HepG2 (cell line): Measurements from ENCODE around the gene PREX1. TPM values are rescaled to one million over a fixed set of nuclear protein-coding genes. Genes with fewer than 3 reads are reported as not detected.

Experiments used
- ATAC-seq: fragments of 200-7000 bp; cut with Tn5 transposase; 3 replicates; pipeline ENCODE4 v1.9.1; 2020; ENCODE audit warnings: mild to moderate bottlenecking, moderate library complexity
- BruUV-seq: library from RNA; stranded (reverse); fragments of 400-500 nt; replicated peaks from 2 replicates; lab custom pipeline; 2021; lab: Mats Ljungman, UMichigan
- CTCF ChIA-PET: fragments of 300-600 bp; formaldehyde crosslinking; extraction: SDS; loops from one replicate; lab custom pipeline; 2021; ENCODE audit warnings: low total read pairs, inconsistent platforms, low intra/inter-chr PET ratio; lab: Yijun Ruan, JAX
- POLR2A ChIA-PET: fragments of 350-600 bp; sonication (Branson Sonifier 250); formaldehyde crosslinking; loops from one replicate; lab custom pipeline; 2020; ENCODE audit warnings: antibody characterized with exemption, inconsistent platforms; lab: Yijun Ruan, JAX
- DNase-seq: peaks from one replicate; pipeline ENCODE4 v3.0.0-alpha.2; 2015; ENCODE audit warnings: low spot score
- FAIRE-seq: peaks from 3 replicates; lab custom pipeline; 2011; peaks lifted over from hg19 to GRCh38; lab: Jason Lieb, UNC
- H2AFZ ChIP-seq: one replicate; pipeline ENCODE4 v1.6.1; 2011; ENCODE audit warnings: low read length, inconsistent platforms
- H3K27ac ChIP-seq: fragments of 300-600 bp; 3 replicates; pipeline ENCODE4 v1.8.0; 2011; ENCODE audit warnings: mixed run types, mild to moderate bottlenecking, mixed read lengths, low read length, inconsistent platforms; ENCODE audit not compliant: insufficient read depth; ENCODE audit errors: extremely low read length
- H3K27me3 ChIP-seq, 2 experiments: fragments of 200-600 bp in 1 of 2; 2 replicates in 1 of 2; 3 replicates in 1 of 2; pipeline versions ENCODE4 v1.6.0 to v1.8.0; 2011; ENCODE audit warnings: low read length in 2 of 2, mild to moderate bottlenecking in 2 of 2, moderate library complexity in 2 of 2, inconsistent platforms in 1 of 2; ENCODE audit not compliant: insufficient read depth in 2 of 2, control insufficient read depth in 1 of 2
- H3K36me3 ChIP-seq, 2 experiments: fragments of 200-600 bp in 1 of 2; replicated peaks in 1 of 2; 2 replicates in 1 of 2; 3 replicates in 1 of 2; pipeline versions ENCODE4 v1.5.1 to v1.8.0; 2011; ENCODE audit warnings: low read length in 2 of 2, inconsistent platforms in 1 of 2; ENCODE audit not compliant: insufficient read depth in 2 of 2, control insufficient read depth in 1 of 2
- H3K4me1 ChIP-seq: 2 replicates; pipeline ENCODE4 v1.5.1; 2012; ENCODE audit warnings: low read length, inconsistent platforms; ENCODE audit not compliant: insufficient read depth
- H3K4me2 ChIP-seq: 2 replicates; pipeline ENCODE4 v1.6.0; 2011; ENCODE audit warnings: low read depth, low read length, inconsistent platforms
- H3K4me3 ChIP-seq, 3 experiments: fragments of 200-600 bp in 1 of 3; sonication (generic), shearing (Covaris generic) in 1 of 3; replicated peaks in 1 of 3; 2 replicates each; pipeline ENCODE4 v1.5.1; 2011 to 2016; ENCODE audit warnings: low read length in 3 of 3, inconsistent platforms in 2 of 3, low read depth in 2 of 3, mild to moderate bottlenecking in 2 of 3, control low read depth in 1 of 3, mixed read lengths in 1 of 3; ENCODE audit not compliant: insufficient read depth in 1 of 3
- H3K79me2 ChIP-seq: one replicate; pipeline ENCODE4 v1.6.1; 2011; ENCODE audit warnings: low read length, inconsistent platforms; ENCODE audit not compliant: insufficient read depth
- H3K9ac ChIP-seq: 2 replicates; pipeline ENCODE4 v1.6.0; 2011; ENCODE audit warnings: mild to moderate bottlenecking, low read depth, low read length, inconsistent platforms; ENCODE audit not compliant: insufficient read depth
- H3K9me3 ChIP-seq: 2 replicates; pipeline ENCODE4 v1.5.1; 2012; ENCODE audit warnings: mild to moderate bottlenecking, low read length
- H4K20me1 ChIP-seq: 2 replicates; pipeline ENCODE4 v1.6.0; 2011; ENCODE audit warnings: inconsistent platforms, mild to moderate bottlenecking, low read length, moderate library complexity; ENCODE audit not compliant: insufficient read depth
- ETV6 ChIP-seq: sonication (generic); formaldehyde crosslinking; conservative IDR thresholded peaks from 2 replicates; pipeline ENCODE4 v1.4.0; 2020; ENCODE audit warnings: missing genetic modification reagents
- HMGXB4 ChIP-seq, 2 experiments: sonication (generic) in 1 of 2; formaldehyde crosslinking in 1 of 2; IDR thresholded peaks; 2 replicates each; pipeline versions ENCODE4 v1.4.0 to v1.6.1; 2018 to 2020; ENCODE audit warnings: missing genetic modification reagents in 2 of 2, borderline replicate concordance in 1 of 2, low read depth in 1 of 2, mild to moderate bottlenecking in 1 of 2, missing biosample characterization in 1 of 2
- KDM1A ChIP-seq: IDR thresholded peaks from 2 replicates; pipeline ENCODE4 v1.6.1; 2016; ENCODE audit warnings: missing compliant biosample characterization
- NCOA1 ChIP-seq: sonication (generic); formaldehyde crosslinking; IDR thresholded peaks from 2 replicates; pipeline ENCODE4 v1.9.0; 2021; ENCODE audit warnings: missing genetic modification reagents
- NPAS2 ChIP-seq: sonication (generic); formaldehyde crosslinking; IDR thresholded peaks from 2 replicates; pipeline ENCODE4 v1.8.0; 2022; ENCODE audit warnings: mild to moderate bottlenecking, missing genetic modification reagents, borderline replicate concordance
- NR1H2 ChIP-seq: sonication (generic); formaldehyde crosslinking; IDR thresholded peaks from 2 replicates; pipeline ENCODE4 v1.8.1; 2022; ENCODE audit warnings: low read depth, missing genetic modification reagents, borderline replicate concordance
- PPARG ChIP-seq: conservative IDR thresholded peaks from 2 replicates; pipeline ENCODE4 v1.6.1; 2016; ENCODE audit warnings: missing biosample characterization, missing genetic modification reagents
- RAD51 ChIP-seq: fragments of 450-650 bp; IDR thresholded peaks from 2 replicates; pipeline ENCODE4 v1.6.1; 2016; ENCODE audit warnings: borderline replicate concordance
- SP2 ChIP-seq: sonication (generic); formaldehyde crosslinking; IDR thresholded peaks from 2 replicates; pipeline ENCODE4 v1.5.1; 2020; ENCODE audit warnings: mild to moderate bottlenecking, missing genetic modification reagents
- TOE1 ChIP-seq: sonication (generic); formaldehyde crosslinking; IDR thresholded peaks from 2 replicates; pipeline ENCODE4 v1.4.0; 2020; ENCODE audit warnings: mild to moderate bottlenecking, missing genetic modification reagents
- TRIM22 ChIP-seq: fragments of 450-650 bp; IDR thresholded peaks from 2 replicates; pipeline ENCODE4 v1.6.1; 2017
- ZNF136 ChIP-seq: sonication (generic); formaldehyde crosslinking; IDR thresholded peaks from 2 replicates; pipeline ENCODE4 v1.8.1; 2022; ENCODE audit warnings: low read depth, mild to moderate bottlenecking, moderate library complexity, missing genetic modification reagents
- WGBS: methylation state at CpG from one replicate; pipeline ENCODE4 v1.1.6; 2017; ENCODE audit warnings: low lambda C conversion rate; 5-methylcytosine and 5-hydroxymethylcytosine counted together
- in situ Hi-C: cut with HindIII; loops from 2 replicates; pipeline ENCODE4 v1.10.0; 2017; ENCODE audit warnings: low pct_unique_long_range_greater_than_20kb; ENCODE audit not compliant: extremely low pct_ligation_motif_present
- intact Hi-C: fragments of 100-400 bp; cut with micrococcal nuclease; formaldehyde crosslinking; loops from one replicate; pipeline ENCODE4 v1.10.0; 2022; ENCODE audit not compliant: unreplicated experiment
- polyA plus RNA-seq, 8 experiments: library from polyadenylated mRNA; depleted of rRNA in 3 of 8; stranded (reverse) in 7 of 8; unstranded in 1 of 8; fragments of >200 nt; fragmentation: Illumina TruSeq in 4 of 8; extraction: Trizol in 4 of 8; gene quantifications; 2 replicates each; pipeline versions ENCODE4 v1.2.1 to v1.2.3, GENCODE V29; 2011 to 2016; ENCODE audit warnings: low read depth in 4 of 8, missing spikeins in 1 of 8, mixed read lengths in 1 of 8; ENCODE audit not compliant: insufficient read depth in 1 of 8
- total RNA-seq, 5 experiments: library from RNA; depleted of rRNA; stranded (reverse); fragments of >200 nt; fragmentation: Illumina TruSeq; extraction: Trizol; gene quantifications; 2 replicates each; pipeline ENCODE4 v1.2.3, GENCODE V29; 2016; ENCODE audit warnings: low read depth in 1 of 5
- TF ChIP-seq, protein P1 (sequence below), 2 experiments: fragments of 450-650 bp in 1 of 2; sonication (generic) in 1 of 2; formaldehyde crosslinking; IDR thresholded peaks; 2 replicates each; pipeline versions ENCODE4 v1.5.0 to v1.8.0; 2020 to 2022; ENCODE audit warnings: mild to moderate bottlenecking in 1 of 2, missing genetic modification reagents in 1 of 2

PREX1 gene
- total and polyA plus RNA-seq, 2 of the 13 experiments (the other 11 are each of a cell fraction or from before 2014, with no cell fraction given), result 0.02 to 0.04 TPM

DNA sequence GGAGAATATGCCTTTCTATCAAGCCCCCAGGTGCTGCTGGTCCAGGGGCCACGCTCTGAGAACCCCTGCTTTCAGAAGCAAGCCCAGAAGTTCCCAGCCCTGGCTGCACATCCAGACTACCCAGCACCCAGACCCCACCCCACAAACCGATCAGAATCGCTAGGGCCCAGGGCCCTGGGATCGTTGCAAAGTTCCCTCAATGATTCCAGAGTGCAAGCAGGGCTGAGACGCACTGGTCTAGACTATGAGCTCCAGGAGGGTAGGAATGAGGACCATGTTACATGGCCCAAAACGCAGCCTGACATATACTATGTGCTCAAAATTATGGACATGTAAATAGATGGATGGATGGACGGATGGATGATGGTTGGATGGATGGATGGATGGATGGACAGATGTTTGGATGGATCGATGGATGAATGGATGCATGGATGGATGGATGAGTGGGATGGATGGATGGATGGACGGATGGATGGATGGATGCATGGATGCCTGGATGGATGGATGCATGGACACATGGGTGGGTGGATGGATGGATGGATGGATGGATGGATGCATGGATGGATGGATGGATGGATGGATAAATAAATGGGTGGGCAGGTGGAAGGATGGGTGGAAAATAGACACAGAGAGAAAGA lies 194.1 kb downstream of the PREX1 start:
- POLR2A ChIA-PET, result no interaction called here
- Histone ChIP-seq H4K20me1 (no peaks in the 10 kb centered on the region; the same call in 1 of the 2 replicates), H3K4me2 (no peak overlapping the region), H2AFZ (no peak overlapping the region), H3K4me3 (no peak overlapping the region), H3K9me3 (no peaks in the 10 kb centered on the region), H3K36me3 (no peaks in the 10 kb centered on the region), H3K27me3 (peaks cover 1 to 34% of the 10 kb centered on the region in 2 experiments), H3K27ac (no peak overlapping the region), H3K4me1 (peaks cover 14% of the 10 kb centered on the region), H3K9ac (no peak overlapping the region), H3K79me2 (no peaks in the 10 kb centered on the region)
- in situ Hi-C loops (no loop called here), intact Hi-C loops (no loop called here)
- TF ChIP-seq ETV6 (CRISPR knock-in tag), result no peak
- TF ChIP-seq TRIM22, result 0 out of 2 replicates have a peak, but pooled peaks have one; percentile 28
- ATAC-seq (no peak), FAIRE-seq (no peak), DNase-seq (no peak)
- WGBS, result 2% methylated on average over 9 of the region's 9 CpGs
- CTCF ChIA-PET, result no interaction called here
- no TSS peak for BruUV-seq

DNA sequence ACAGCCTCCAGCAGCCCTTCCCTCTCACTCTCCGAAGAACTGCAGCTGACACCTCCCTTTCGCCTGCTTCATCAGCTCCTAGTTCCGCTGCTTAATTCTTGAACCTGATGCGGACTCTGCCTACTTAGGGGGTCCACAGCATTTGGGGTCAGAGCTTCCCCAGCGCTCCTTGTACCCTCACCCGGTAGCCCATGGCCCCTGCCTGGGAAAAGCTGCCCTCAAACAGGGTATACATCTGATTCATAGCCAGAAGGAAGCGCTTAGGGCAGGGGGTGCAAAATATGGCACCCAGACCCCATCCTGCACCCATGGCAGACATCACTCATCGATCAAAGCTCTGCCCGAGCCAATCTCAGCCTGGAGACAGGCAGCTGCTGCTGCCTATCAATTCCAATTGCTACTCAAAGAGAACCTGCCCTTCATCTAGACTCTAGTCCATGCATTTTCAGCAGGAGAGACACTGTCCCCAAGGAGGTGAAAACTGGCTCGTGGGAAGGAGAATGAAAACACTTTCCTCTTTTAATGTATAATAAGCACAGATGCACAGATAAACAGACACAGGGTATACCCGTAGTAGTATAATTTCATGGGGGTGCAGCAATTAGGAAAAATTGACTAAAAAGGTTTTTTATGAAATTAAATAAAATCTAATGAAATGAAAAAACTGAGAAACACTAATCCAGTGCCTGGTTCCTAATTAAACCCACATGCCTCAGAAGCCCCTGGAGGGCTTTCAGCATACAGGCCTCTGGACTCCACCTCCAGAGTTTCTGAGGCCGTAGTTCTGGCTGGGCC lies 194.8 kb downstream of the PREX1 start:
- Histone ChIP-seq H3K9ac (no peak overlapping the region), H3K4me2 (no peak overlapping the region), H3K4me1 (peaks cover 14% of the 10 kb centered on the region), H3K9me3 (no peaks in the 10 kb centered on the region), H3K27me3 (peaks cover 0 to 30% of the 10 kb centered on the region in 2 experiments), H2AFZ (no peak overlapping the region), H3K79me2 (no peaks in the 10 kb centered on the region), H4K20me1 (no peaks in the 10 kb centered on the region; the same call in 1 of the 2 replicates), H3K4me3 (no peak overlapping the region), H3K27ac (no peak overlapping the region), H3K36me3 (no peaks in the 10 kb centered on the region)
- intact Hi-C loops, result no loop called here
- DNase-seq (no peak), ATAC-seq (no peak), FAIRE-seq (no peak)
- in situ Hi-C loops, result no loop called here
- CTCF ChIA-PET, result no interaction called here
- BruUV-seq, result no TSS peak
- POLR2A ChIA-PET, result no interaction called here
- WGBS, result 25% methylated on average over 12 of the region's 12 CpGs
- TF ChIP-seq ZNF136 (no peak), KDM1A (CRISPR knock-in tag) (no peak), TOE1 (CRISPR knock-in tag) (no peak), PPARG (CRISPR knock-in tag) (no peak), RAD51 (no peak), NR1H2 (CRISPR knock-in tag) (no peak), HMGXB4 (CRISPR knock-in tag; IDR thresholded peaks at IDR 0.05; ENCODE audit: borderline replicate concordance in 1 of 2, low read depth in 1 of 2) (no peak), SP2 (CRISPR knock-in tag) (no peak), NPAS2 (CRISPR knock-in tag) (no peak), NCOA1 (no peak)
- TF ChIP-seq, protein P1, sequence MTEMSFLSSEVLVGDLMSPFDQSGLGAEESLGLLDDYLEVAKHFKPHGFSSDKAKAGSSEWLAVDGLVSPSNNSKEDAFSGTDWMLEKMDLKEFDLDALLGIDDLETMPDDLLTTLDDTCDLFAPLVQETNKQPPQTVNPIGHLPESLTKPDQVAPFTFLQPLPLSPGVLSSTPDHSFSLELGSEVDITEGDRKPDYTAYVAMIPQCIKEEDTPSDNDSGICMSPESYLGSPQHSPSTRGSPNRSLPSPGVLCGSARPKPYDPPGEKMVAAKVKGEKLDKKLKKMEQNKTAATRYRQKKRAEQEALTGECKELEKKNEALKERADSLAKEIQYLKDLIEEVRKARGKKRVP (CRISPR knock-in tag; IDR thresholded peaks at IDR 0.05), result no peak
